ENCODE results near the gene PLCE1.

Gene PLCE1

DNA sequence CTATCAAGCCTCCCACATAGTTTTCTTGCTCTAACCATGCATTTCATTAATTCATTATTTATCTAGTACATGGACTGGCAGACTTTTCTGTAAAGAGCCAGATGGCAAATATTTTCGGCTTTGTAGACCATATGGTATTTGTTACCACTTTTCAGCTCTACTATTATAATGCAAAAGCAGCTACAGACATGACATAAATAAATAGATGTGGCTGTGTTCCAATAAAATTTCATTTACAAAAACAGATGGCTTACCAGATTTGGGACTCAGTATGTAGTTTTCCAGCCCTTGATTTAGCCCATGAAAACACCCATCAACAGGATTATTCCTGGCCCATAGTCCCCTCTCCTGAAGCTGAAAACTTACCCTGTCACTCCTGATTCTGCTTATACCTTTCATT lies 32.1 kb downstream of the PLCE1 start:
- DNase-seq = no peak

DNA sequence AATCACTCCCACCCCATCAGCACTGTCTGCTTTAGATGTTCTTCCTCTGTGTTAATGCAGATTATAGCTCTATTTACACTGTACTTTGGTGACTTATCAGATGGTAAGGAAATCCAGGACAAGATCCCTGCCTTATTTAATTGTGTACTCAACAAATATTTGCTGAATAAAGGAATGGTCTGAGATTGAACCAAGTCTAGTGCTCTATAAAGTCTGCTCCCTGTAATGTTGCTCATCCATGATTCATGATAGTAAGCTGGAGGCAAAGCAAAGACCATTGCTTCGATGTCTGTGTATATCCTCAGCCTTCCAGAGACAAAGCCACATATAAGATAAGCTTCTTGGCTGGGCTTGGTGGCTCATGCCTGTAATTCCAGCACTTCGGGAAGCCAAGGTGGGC lies 33.5 kb downstream of the PLCE1 start:
- no peak for DNase-seq

DNA sequence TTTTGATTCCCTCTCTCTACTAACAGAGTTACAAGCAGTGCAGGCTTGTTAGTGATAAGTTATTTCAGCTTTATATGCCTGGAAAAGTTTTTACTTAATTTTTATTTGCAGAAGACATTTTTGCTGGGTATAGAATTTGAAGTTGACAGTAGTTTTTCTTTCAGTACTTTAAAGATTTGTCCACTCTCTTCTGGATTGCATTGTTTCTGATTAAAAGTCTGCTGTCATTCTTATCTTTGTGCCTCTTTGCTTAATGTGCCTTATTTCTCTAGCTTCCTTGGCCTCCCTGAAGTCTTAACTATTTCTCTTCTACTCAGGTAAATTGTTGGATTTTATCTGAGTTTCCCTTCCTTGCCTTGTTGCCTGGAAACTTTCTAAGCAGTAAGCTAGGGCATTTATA lies 36.2 kb downstream of the PLCE1 start:
- DNase-seq = no peak

DNA sequence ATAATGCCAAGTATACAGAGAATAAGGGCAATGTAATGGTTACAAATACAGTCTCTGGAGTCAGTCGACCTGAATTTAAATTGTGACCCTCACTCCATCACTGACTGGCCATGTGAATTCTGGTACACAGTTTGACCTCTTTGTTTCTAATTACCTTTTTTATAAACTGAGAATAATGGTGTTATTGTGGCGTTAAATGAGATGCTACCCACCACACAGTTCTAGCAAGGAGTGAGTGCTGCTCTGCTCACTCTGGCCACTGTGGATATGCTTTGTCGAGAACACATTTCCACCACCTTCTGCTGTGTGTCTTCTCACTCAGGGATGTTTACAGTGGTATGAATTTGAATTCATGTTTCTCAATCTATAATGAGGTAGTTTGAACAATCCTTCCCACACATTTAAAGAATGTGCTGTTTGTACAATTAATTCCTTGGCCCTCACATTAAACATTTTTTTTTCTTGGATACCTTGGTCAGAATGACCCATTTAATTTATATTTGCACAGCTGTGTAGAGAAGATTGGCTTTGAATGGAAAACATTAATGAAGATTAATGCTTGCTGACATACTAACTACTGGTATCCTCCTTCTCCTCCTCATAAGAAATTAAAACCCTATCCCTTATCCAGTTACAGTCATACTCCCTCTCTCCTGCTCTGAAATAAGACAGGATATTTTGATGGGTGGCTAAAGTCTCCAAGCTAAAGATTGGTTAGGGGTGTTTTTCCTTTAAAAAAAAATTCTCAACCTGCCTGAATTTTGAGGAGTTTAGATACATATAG lies 42.4 kb downstream of the PLCE1 start:
- DNase-seq = no peak

DNA sequence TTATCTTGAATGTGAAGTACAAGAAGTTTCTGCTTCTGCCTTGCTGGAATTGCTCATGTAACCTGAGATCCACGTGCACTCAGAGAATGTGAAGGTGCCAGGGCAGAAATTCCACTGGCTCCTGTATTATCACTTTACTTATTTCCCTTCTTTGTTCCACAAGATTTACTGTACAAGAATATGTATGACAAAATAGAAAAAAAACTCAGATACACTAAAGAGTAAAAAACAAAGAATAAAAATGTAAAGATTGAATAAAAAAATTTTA lies 43.0 kb downstream of the PLCE1 start:
- no peak for DNase-seq

DNA sequence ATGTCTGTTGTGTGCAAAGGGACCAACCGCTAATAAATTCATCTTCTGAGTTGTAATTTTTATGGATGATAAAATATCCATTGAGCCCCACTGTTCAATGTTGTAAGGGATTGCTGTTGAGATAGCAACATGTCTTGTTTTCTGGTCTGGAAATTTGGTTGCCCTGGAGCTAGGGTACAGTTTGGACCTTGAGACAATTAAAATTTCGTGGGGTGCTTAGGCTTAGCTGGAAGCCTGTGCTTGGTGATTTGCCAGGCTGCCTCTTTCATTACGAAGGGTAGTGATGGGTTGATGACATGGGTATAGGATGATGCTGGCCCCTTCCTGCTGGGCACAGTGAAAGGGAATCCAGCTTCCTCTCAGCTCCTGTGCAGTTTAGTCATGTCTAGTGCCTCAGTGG lies 43.6 kb downstream of the PLCE1 start:
- DNase-seq = no peak

DNA sequence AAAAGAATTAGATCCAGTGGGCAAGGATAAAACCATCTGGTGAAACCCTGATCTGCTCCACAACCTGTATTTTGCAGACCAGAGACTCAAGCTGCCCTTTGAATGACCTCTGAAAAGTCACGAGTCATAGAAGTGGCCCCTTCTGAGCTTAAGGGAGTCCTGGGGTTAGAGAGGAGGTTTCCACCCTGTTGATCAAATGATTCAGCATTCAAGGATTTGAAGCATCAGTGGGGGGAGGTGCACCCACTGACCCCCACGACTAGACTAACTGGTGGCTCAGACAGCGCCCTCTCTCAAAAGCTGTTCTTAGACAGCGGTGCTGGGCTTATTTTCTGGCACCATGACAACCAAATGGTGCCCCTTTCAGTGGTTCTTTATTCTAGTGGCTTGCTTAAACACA lies 44.3 kb downstream of the PLCE1 start:
- no peak for DNase-seq

DNA sequence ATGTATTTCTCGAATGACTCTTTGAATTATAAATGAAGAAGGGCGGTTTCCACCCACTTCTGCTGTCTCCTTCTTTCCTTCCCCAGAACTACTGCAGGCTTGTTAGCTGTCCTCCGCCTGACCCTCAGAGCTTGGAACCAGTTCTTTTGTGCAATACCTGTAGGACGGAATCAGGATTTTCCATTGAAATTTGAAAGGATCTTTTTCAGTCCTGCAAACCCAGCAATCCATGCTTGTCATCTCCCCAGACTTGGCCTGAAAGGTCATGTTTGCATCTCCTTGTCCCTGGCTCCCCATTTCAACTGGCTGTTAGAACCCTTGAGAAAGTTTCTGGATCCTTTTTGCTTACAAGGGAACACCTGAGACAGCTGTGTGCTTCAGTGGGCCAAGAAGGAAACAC lies 47.5 kb downstream of the PLCE1 start:
- DNase-seq = no peak

DNA sequence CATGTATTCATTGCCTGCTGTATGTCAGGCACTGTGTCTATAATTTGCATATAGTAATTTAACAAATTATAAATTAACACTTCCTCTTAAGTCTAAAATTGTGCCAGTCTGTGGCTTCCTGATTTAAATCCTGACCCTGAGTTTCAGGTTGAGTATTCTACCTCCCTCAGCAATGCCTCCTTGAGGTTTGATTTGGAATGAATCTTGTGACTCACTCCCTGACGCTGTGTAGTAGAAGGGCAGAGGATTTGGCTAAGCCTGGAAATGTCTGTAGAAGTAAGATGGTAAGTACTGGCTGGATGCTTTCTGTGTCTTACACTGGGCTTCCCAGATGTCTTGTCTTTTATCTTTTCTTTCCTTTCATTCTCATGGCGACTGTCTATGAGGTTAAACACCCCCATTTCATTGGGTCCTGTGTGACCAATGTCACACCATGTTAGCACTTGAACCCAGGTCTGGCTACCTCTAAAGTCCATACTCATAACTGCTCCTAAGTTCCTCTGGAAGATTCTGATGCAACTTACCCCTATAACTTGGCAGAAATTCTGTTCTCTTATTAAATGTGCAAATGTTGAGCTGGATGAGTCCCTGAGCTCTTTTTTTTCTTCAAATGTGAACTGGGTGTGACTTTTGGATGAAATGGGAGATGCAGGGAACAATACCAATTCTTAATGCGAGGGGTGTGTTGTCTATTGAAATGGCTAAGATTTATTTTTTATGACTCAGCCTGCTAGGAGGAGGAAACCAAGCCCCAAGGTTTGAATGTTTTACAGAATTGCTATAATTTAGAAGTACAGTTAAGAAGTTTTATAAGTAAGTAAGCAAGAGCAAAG lies 48.5 kb downstream of the PLCE1 start:
- no peak for DNase-seq

DNA sequence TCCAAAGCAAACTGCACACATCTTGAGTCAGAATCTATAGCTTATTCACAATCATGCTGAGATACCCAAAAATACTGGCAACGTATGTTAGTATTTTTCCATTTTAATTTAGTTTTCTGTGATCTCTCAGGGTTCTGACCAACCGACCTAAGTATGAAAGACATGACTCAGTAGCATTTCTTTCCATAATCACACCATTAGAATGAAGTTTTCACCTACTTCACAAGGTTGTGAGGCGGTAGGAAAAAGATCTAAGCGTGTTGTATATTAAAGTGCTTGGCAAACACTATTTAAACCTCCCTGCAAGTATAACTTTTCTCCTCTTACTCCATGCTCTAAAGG lies 49.1 kb downstream of the PLCE1 start:
- no peak for DNase-seq
